Stimulated activated CD8-positive, alpha-beta memory T cell treated with anti-CD3 and anti-CD28 coated beads, Interleukin-4, amount 100 ng/mL, for 24 hours (primary cell): ENCODE measurements around the gene SORCS2.
"Not testable (repeated sequence)": the region's sequence is repeated elsewhere in the genome, so short reads cannot be mapped to it uniquely, and the experiment has no call there.

Experiments used
- DNase-seq: peaks from one replicate; pipeline ENCODE4 v3.0.0-alpha.2; 2020; ENCODE audit warnings: low read depth

Gene SORCS2

DNA sequence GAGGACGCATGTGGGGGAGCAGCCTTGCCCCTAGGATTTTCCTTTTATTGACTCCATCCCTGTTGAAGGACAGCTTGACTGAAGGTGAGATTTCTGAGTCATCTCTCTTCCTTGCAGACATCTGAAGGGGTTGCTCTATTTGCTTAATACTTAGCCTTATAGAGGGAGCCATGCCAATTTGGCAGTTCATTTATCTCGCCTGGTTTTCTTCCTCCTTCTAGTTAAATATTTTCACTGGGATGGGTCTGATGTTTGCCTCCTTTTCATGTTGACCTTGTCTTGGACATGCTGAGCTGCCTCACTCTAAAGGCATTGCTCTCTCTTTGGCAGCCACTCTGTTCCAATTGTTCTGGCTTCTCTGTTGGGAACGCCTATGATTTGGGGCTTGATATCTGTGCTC, 393.4 kb downstream of the SORCS2 start:
- DNase-seq, result no peak

DNA sequence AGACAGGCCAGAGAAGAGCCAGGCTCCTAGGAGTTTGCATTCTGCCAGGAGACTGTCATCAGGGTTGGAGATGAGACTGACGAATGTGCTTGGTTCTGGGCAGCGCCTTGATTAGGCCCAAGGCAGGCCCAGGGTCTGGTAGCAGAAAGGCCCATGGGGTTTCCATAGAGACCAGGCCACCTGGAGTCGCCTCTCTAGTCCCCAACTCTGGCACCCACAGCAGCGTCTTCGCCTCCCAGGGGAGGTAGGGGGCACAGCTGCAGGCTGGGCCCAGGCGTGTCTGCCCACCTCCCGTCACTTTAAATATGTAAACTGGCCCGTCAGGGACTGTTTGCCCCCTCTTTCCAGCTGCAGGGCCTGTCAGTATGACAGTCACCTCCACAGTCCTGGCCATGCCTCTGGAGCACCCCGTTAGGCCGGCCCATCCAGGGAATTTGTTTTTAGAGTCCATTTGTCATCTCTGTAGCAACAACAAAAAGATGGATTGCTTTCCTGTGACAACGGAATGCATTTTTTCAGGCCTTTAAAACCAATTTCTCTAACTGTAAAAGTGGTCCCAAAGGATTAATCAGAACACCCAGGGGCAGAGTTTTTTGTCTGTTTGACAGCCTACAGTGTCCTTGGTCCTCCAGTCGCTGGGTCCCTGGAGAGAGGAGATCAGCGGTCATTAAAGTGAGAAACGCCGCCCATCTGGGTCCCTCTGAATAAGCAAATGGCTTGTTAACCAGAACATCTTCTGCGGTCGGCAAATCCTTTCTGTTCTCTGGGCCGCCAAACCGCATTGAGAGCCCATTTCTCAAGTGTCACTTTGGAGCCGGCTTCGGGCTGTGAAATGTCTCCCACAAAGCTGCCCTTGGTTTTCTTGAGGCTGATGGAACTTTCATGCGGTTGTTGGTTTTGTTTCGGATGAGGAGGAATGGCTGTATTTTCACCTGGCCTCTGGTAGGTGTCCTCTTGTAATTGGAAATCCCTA, 395.4 kb downstream of the SORCS2 start:
- DNase-seq, result no peak

DNA sequence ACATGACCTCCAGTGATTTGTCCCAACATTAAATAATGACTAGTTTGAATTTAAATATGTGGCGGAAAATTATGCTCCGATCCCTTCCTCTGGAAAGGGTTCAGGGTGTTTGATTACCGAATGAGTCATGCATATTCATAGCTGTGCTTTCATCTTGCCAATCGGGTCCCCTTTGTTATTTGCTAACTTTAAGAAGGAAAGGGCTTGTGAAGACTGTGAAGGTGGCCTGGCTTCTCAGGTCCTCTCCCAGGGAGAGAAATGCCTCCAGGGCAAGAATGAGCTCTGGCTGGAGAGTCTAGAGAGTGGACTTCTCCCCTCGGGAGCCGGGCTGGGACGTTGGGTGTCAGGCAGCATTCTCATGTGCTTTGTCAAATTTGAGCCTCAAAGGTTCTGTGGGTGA, 397.9 kb downstream of the SORCS2 start:
- no peak for DNase-seq

DNA sequence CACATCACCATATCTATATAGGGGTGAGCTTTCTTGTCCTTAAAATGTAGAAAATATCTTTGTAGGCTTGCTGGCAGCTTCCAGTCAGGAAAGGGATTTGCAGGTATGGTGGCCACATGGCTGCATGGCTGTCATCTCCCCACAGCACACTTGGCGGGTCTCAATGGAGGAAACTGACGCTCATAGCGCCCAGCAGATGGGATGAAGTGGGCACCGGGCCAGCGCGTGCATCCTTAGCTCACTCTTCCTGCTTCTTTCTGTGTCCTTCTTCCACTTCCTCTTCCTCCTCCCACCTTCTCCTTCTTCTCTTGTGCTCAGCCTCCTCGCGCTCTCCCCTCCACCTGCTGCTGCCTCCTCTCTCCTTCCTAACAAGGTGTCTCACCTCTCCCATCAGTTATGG, 398.6 kb downstream of the SORCS2 start:
- DNase-seq, result no peak

- DNase-seq, result no peak
These were observed 399.2 kb downstream of the SORCS2 start for GRCh38 chr4:7591409-7592053.

DNA sequence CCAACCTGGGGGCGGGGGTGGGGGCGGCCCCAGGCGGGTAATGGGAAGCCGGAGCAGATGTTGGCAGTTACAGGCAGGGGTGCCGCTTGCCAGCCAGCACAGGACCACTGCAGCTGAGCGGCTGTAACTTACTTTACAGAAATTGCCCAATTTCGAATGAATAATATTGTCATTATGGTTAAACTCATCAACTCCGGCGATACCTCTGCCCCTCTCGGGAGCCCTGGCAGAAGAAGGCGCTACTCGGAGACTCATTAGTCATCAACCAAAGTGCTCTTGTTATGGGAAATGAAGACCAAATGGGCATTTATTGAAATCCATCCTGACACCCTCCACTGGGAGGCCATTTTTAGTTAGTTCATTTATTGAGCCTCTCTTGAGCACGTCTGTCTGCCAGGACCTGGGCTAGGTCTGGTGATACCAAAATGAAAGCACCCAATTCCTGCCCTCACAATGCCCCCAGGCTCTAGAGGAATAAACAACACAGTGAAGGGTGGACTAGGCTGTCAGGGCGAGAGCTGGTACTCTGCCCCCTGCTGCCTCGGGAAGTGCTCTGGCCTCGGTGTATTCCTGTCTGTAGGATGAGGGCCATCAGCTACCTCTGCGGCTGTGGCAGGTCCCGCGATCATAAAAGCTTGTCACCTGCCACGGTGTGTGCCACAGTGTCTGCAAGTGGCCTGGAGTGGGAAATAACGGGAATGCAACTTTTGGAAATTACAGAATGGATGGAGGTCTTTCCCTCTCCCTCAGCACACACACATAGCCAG, 401.5 kb downstream of the SORCS2 start:
- no peak for DNase-seq

DNA sequence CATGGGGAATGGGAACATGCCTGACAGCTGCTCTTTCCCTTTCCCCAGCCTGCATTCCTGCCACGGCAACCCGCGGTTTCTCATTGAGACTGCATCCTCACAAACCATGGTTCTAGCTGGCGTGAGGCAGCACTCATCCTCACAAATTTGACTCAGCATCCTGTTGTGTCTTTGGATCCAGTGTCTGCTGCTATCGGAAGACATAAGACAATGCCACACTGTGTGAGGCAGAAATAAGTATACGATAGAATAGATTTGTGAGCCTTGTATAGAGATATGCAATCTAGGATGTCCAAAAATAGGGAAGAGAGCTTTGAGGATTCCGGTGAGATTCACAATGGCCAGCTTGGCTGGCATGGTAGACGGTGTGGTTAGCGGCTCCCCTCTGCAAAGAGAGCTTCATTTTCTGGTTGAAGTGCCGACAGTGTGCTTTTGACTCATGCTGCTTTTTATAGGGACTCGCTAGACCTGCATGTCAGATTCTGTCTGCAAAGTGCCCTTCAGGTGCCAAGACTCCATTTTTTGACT, 403.7 kb downstream of the SORCS2 start:
- no peak for DNase-seq

DNA sequence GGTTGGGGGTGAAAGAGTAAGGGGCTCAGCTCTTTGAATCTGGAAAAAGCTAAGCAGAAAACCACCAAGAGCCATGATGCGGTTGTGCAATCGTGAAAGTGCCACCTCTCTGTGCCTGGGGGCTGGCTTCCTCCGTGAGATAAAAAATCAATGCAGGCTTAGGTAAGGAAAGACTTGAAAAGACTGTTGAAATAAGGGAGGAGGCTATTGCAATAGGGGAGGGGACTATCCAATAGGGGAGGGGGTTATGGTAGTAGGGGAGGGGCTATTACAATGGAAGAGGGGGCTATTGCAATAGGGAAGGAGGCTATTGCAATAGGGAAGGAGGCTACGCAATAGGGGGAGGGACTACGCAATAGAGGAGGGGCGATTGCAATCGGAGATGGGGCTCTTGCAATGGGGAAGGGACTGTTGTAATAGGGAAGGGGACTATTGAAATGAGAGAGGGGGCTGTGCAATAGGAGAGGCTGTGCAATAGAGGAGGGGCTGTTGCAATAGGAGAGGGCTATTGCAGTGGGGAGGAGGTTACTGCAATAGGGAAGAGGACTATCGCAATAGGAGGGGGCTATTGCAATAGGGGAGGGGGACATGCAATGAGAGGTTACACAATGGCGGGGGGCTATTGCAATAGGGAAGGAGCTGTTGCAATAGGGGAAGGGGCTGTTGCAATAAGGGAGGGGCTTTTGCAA, 404.7 kb downstream of the SORCS2 start:
- no peak for DNase-seq

- no peak for DNase-seq
These were observed 406.8 kb downstream of the SORCS2 start for GRCh38 chr4:7598939-7599790.

- DNase-seq, result no peak
These were observed 407.9 kb downstream of the SORCS2 start for GRCh38 chr4:7600247-7600646.

- not testable (repeated sequence) for DNase-seq
These were observed 409.8 kb downstream of the SORCS2 start for GRCh38 chr4:7602166-7602565.

DNA sequence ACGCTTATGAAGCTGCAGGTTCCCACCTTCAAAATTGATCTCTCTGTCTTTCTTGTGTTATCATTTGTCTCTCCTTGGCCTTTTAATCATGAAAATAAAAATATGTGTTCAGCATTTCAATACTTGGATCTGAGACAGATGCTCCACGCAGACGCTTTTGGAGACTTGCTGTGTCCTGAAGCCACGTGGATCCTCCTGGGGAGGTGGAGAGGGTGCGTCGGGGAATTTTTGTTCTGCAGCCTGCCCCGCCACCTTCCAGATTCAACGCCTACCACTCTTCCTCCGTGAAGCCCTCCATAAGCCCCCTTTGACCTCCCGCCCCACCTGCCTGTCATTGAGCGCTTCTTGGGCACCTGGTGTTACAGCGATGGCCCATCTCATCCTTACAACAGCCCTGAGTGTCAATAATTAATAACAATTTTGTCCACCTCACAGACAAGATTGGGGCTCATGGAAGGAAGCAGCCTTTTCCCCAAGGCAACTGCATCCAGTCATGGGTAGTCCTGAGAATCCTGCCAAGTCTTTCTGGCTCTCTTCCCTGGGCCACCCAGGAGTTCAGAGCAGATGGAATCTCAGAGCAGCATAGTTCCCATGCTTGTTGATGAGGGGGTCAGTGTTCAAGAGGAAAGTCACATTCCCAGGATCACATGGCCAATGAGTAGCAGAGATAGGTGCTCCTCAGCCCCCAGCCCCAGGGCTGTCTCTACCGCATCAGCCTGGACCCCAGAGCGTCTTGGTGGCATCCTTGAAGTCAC, 415.0 kb downstream of the SORCS2 start:
- no peak for DNase-seq

GRCh38 chr4:7608046-7608445, 415.7 kb downstream of the SORCS2 start:
- no peak for DNase-seq

- DNase-seq, result no peak
These were observed 417.0 kb downstream of the SORCS2 start for GRCh38 chr4:7609316-7609715.

DNA sequence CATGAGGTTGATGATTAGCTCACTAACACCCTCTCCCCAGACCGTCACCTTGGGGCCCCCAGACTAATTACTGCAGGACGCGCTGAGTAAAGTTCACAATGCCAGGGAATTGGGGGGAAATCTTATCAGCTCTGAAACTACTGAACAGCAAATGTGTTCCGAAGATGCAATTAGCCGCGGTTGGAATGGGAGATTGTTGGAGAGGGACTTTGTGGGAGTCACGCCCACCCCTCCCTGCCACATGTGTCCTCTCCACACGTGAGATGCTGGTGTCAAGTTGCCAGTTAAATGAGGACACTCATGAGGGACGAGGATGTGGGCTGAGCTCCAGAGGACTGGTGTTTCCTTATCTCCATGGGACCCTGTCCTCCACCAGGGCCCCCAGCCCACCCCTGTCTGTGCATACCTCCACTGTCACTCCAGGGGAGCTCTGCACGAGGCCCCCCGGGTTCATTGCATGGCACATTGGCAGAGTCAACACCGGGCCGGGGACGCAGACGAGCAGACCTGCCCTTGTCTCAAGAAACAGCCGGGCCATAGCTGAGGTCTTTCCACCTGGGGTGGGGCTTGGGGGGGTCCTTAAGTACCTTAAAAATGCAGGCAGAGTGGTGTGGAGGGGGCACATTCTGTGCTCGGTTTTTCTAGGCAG, 417.8 kb downstream of the SORCS2 start:
- DNase-seq, result no peak

DNA sequence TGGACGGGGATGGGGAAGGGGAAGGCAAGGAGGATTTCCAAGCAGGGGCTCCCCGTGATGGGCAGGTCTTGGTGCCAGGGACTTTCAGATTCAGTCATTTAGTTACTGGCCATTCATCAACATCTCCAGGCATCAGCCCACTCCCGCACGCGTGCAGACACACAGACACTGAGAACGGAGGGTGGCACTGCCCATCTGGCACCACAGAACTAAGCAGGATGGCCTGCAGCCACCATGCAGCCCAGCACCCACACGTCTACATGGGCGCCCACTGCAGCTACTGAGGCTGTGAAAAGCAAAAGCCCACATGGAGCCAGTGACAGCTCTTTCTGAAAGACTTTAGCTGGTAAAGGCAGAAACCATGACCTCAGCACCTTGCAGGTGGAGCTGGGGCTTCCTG, 418.5 kb downstream of the SORCS2 start:
- no peak for DNase-seq

DNA sequence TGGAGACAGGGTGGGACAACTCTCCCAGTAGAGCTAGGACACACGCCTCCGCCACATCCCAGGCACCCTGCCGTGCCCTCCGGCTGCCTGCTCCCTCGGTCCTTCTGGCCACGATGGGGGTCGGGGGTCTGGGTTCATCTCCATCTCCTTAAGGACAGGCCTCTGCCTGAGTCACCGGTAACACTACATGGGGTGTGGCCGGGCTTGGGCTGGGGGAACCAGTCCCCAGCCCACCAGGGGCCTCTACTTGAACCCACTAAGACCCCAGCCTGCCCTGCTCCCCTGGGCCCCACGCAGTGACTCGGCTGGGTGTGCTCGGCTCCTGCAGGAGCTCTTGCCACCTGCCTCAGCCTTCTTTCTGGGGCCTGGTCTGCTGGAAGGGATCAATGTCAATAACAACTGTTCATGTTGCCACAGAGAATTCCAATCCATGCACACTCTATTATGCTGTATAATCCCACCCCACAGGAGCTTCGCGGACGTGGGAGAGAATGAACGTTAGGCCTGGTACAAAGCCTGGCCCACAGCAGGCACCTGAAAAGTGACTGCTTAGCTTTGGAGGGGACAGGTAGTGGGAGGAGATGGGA, 420.1 kb downstream of the SORCS2 start:
- DNase-seq, result no peak

DNA sequence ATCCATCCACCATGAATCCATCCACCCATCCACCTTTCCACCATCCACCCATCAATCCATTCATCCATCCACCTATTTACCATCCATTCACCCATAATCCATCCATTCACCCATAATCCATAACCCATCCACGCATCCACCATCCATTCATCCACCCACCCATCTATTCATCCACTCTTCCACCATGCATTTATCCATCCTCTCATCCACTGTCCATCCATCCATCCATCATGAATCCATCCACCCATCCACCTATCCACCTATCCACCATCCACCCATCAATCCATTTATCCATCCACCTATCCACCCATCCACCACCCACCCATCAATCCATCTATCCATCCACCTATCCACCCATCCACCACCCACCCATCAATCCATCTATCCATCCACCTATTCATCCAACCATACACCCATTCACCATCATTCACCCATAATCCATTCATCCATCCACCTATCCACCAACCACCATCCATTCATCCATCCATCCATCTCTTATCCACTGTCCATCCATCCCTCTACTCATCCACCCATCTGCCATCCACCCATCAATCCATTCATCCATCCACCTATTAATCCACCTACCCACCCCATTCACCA, 422.1 kb downstream of the SORCS2 start:
- no peak for DNase-seq

DNA sequence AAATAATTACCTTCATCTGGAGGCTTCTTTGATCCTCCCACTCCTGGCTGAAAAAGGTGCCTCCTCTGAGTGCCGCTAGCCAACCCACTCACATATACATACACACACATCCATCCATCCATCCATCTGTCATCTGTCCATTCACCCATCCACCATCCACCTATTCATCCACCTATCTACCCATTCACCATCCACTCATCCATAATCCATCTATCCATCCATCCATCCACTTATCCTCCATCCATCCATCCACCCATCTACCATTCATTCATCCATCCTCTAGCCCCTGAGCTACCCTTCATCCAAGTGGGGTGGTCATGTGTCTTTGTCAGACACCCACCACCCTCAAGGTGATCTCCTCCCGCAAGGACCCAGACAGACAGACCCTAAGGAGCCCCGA, 423.9 kb downstream of the SORCS2 start:
- DNase-seq, result no peak
